CD14-positive monocyte (primary cell): ENCODE data around the gene CACNB1. TPM values are rescaled to one million over a fixed set of nuclear protein-coding genes. Genes with fewer than 3 reads are reported as not detected.

Source experiments
- DNase-seq, 3 donors: peaks; one replicate each; pipeline ENCODE4 v3.0.0-alpha.2; 2011 to 2022
- H2AFZ ChIP-seq: 2 replicates; pipeline ENCODE4 v1.6.0; 2012; ENCODE audit warnings: mild to moderate bottlenecking, low read depth, low read length, inconsistent platforms; ENCODE audit not compliant: insufficient read depth, poor library complexity, severe bottlenecking
- H3K27ac ChIP-seq, 2 donors: 1 replicate in 1 of 2; 2 replicates in 1 of 2; pipeline ENCODE4 v1.5.1; 2012 to 2013; ENCODE audit warnings: low read length in 2 of 2, control low read depth in 1 of 2, inconsistent platforms in 1 of 2, low read depth in 1 of 2, mild to moderate bottlenecking in 1 of 2
- H3K27me3 ChIP-seq, 2 donors: one replicate each; pipeline versions ENCODE4 v1.6.0 to v1.6.1; 2011 to 2013; ENCODE audit warnings: low read length in 2 of 2; ENCODE audit not compliant: control insufficient read depth in 2 of 2, insufficient read depth in 2 of 2
- H3K36me3 ChIP-seq, 2 donors: replicated peaks in 1 of 2; 1 replicate in 1 of 2; 2 replicates in 1 of 2; pipeline versions ENCODE4 v1.5.1 to v1.6.1; 2012 to 2013; ENCODE audit warnings: low read length in 2 of 2, control low read depth in 1 of 2, inconsistent platforms in 1 of 2, mild to moderate bottlenecking in 1 of 2; ENCODE audit not compliant: insufficient read depth in 2 of 2, control insufficient read depth in 1 of 2
- H3K4me1 ChIP-seq, 2 donors: 1 replicate in 1 of 2; 2 replicates in 1 of 2; pipeline versions ENCODE4 v1.5.1 to v1.6.1; 2012 to 2013; ENCODE audit warnings: low read length in 2 of 2, control low read depth in 1 of 2, inconsistent platforms in 1 of 2, mild to moderate bottlenecking in 1 of 2, moderate library complexity in 1 of 2; ENCODE audit not compliant: insufficient read depth in 2 of 2, control insufficient read depth in 1 of 2
- H3K4me2 ChIP-seq: replicated peaks from 2 replicates; pipeline ENCODE3; 2012; ENCODE audit warnings: low read length, moderate library complexity, mild to moderate bottlenecking; ENCODE audit not compliant: poor library complexity, severe bottlenecking; ENCODE audit errors: extremely low read depth
- H3K4me3 ChIP-seq, 3 experiments: fragments of 200-600 bp in 1 of 3; sonication (generic) in 1 of 3; replicated peaks in 1 of 3; 1 replicate in 2 of 3; 2 replicates in 1 of 3; pipeline ENCODE4 v1.5.1; 2011 to 2013; ENCODE audit warnings: low read length in 3 of 3, mild to moderate bottlenecking in 3 of 3, control low read depth in 2 of 3, low read depth in 2 of 3, inconsistent platforms in 1 of 3, moderate library complexity in 1 of 3
- H3K79me2 ChIP-seq: 2 replicates; pipeline ENCODE4 v1.6.0; 2012; ENCODE audit warnings: mild to moderate bottlenecking, control low read depth, inconsistent platforms, low read length, moderate library complexity; ENCODE audit not compliant: insufficient read depth
- H3K9ac ChIP-seq: 2 replicates; pipeline ENCODE4 v1.6.0; 2017; ENCODE audit warnings: low read length, mild to moderate bottlenecking; ENCODE audit not compliant: insufficient read depth, poor library complexity, severe bottlenecking
- H3K9me3 ChIP-seq, 2 donors: replicated peaks in 1 of 2; 1 replicate in 1 of 2; 2 replicates in 1 of 2; pipeline versions ENCODE4 v1.5.1 to v1.6.1; 2012 to 2013; ENCODE audit warnings: low read length in 2 of 2, control low read depth in 1 of 2; ENCODE audit not compliant: control insufficient read depth in 1 of 2, insufficient read depth in 1 of 2
- H4K20me1 ChIP-seq: 2 replicates; pipeline ENCODE4 v1.6.0; 2012; ENCODE audit warnings: mild to moderate bottlenecking, low read length, control low read depth, moderate library complexity; ENCODE audit not compliant: insufficient read depth
- H3K27ac Mint-ChIP-seq, 7 donors: one replicate each; pipeline ENCODE4 v1.8.0; 2020; ENCODE audit warnings: mild to moderate bottlenecking in 7 of 7, mixed read lengths in 7 of 7, moderate library complexity in 6 of 7, inconsistent platforms in 2 of 7
- H3K27me3 Mint-ChIP-seq, 3 donors: one replicate each; pipeline ENCODE4 v1.8.0; 2021 to 2022; ENCODE audit warnings: low read depth in 3 of 3, mild to moderate bottlenecking in 3 of 3, mixed read lengths in 3 of 3, moderate library complexity in 3 of 3, inconsistent platforms in 1 of 3
- H3K36me3 Mint-ChIP-seq, 2 donors: one replicate each; pipeline ENCODE4 v1.8.0; 2020; ENCODE audit warnings: mixed read lengths in 2 of 2, inconsistent platforms in 1 of 2, mild to moderate bottlenecking in 1 of 2
- H3K4me1 Mint-ChIP-seq: one replicate; pipeline ENCODE4 v1.8.0; 2020; ENCODE audit warnings: mild to moderate bottlenecking, mixed read lengths
- H3K4me3 Mint-ChIP-seq, 2 donors: one replicate each; pipeline ENCODE4 v1.8.0; 2020; ENCODE audit warnings: mild to moderate bottlenecking in 2 of 2, mixed read lengths in 2 of 2, moderate library complexity in 1 of 2
- H3K9me3 Mint-ChIP-seq, 7 donors: one replicate each; pipeline ENCODE4 v1.8.0; 2020 to 2022; ENCODE audit warnings: mixed read lengths in 7 of 7, mild to moderate bottlenecking in 6 of 7, moderate library complexity in 6 of 7, inconsistent platforms in 2 of 7
- WGBS: methylation state at CpG from one replicate; pipeline ENCODE4 v1.1.5; 2013; ENCODE audit warnings: missing lambda C conversion rate; ENCODE audit not compliant: insufficient coverage; 5-methylcytosine and 5-hydroxymethylcytosine counted together
- intact Hi-C, 2 donors: fragments of 100-400 bp; cut with micrococcal nuclease; formaldehyde crosslinking; loops; one replicate each; pipeline versions ENCODE4 v1.15.0 to v1.15.1; 2023
- polyA plus RNA-seq, 3 donors: library from polyadenylated mRNA; depleted of rRNA in 1 of 3; unstranded in 2 of 3; stranded (reverse) in 1 of 3; fragments of 300-500 nt in 2 of 3; fragments of >200 nt in 1 of 3; fragmentation: Illumina TruSeq in 2 of 3; gene quantifications; 1 replicate in 2 of 3; 2 replicates in 1 of 3; pipeline ENCODE4 v1.2.3, GENCODE V29; 2012 to 2021
- TF ChIP-seq, protein P1 (sequence below): fragments of 200-600 bp; IDR thresholded peaks from one replicate; pipeline ENCODE4 v1.8.0; 2022; ENCODE audit warnings: antibody characterized with exemption, mild to moderate bottlenecking

The CACNB1 gene
- polyA plus RNA-seq, 3 donors: 0.13 to 22.1 (median 0.31) TPM

DNA sequence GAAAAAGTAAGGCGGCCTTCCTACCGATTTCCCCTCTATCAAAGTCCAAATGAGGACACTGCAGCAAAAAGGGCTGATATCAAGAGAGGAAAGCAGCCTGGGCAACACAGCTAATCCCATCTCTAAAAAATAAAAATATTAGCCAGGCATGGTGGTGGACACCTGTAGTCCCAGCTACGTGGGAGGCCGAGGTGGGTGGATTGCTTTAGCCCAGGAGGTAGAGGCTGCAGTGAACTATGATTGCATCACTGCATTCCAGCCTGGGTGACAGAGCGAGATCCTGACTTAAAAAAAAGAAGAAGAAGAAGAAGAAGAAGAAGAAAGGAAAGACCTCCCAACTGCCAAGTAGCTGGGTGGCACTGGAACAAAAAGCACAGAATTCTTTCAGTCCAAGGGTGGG is 14.4 kb downstream of the CACNB1 start:
- Mint-ChIP-seq H3K27ac (peak overlapping the region in 3 of 7 donors; percentile 2 to 42 (median 33)), H3K9me3 (peaks cover 0 to 6% (median 0%) of the 10 kb centered on the region in 7 donors), H3K36me3 (peaks cover 45 to 72% of the 10 kb centered on the region in 2 donors), H3K27me3 (peaks cover 0 to 4% (median 2%) of the 10 kb centered on the region in 3 donors), H3K4me3 (no peak overlapping the region), H3K4me1 (peaks cover 12% of the 10 kb centered on the region)
- peaks cover 53 to 59% of the 10 kb centered on the region in 2 donors for H3K36me3 ChIP-seq
- H3K9me3 ChIP-seq: no peaks in the 10 kb centered on the region
- no peak overlapping the region for H3K4me3 ChIP-seq
- TF ChIP-seq, protein P1, sequence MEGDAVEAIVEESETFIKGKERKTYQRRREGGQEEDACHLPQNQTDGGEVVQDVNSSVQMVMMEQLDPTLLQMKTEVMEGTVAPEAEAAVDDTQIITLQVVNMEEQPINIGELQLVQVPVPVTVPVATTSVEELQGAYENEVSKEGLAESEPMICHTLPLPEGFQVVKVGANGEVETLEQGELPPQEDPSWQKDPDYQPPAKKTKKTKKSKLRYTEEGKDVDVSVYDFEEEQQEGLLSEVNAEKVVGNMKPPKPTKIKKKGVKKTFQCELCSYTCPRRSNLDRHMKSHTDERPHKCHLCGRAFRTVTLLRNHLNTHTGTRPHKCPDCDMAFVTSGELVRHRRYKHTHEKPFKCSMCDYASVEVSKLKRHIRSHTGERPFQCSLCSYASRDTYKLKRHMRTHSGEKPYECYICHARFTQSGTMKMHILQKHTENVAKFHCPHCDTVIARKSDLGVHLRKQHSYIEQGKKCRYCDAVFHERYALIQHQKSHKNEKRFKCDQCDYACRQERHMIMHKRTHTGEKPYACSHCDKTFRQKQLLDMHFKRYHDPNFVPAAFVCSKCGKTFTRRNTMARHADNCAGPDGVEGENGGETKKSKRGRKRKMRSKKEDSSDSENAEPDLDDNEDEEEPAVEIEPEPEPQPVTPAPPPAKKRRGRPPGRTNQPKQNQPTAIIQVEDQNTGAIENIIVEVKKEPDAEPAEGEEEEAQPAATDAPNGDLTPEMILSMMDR: no peak
- no peaks in the 10 kb centered on the region for H3K79me2 ChIP-seq
- H3K27me3 ChIP-seq: no peaks in the 10 kb centered on the region
- H3K4me1 ChIP-seq: no peaks in the 10 kb centered on the region
- DNase-seq: no peak
- no peaks in the 10 kb centered on the region for H4K20me1 ChIP-seq
- WGBS: no CpG with 5 or more reads among the region's 5 CpGs
- H3K27ac ChIP-seq: no peak overlapping the region
- no peak overlapping the region for H2AFZ ChIP-seq
- no peak overlapping the region for H3K4me2 ChIP-seq
- no peak overlapping the region for H3K9ac ChIP-seq
- intact Hi-C loops: no loop called here

DNA sequence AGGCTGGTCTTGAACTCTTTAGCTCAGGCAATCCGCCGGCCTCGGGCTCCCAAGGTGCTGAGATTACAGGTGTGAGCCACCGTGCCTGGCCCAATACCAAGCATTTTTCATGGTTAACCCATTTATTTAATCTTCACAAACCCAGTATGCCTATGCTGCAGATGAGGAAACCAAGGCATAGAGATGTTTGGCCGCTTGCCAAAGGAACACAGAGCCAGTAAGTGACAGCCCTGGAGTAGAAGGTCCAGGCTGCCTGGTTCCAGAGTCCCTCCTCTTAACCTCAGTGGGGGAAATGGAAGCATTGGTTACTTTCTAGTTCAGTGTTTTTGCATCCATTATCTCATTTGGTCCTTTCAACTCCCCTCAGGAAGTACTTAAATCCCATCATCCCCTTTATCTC is 16.2 kb downstream of the CACNB1 start:
- peaks cover 16% of the 10 kb centered on the region for H3K4me1 Mint-ChIP-seq
- H3K4me1 ChIP-seq: peaks cover 0 to under 1% of the 10 kb centered on the region in 2 donors
- peaks cover 46 to 58% of the 10 kb centered on the region in 2 donors for H3K36me3 ChIP-seq
- H3K9me3 ChIP-seq: no peaks in the 10 kb centered on the region
- TF ChIP-seq, protein P1: no peak
- H3K4me3 ChIP-seq: no peak overlapping the region
- H3K36me3 Mint-ChIP-seq: peaks cover 53 to 72% of the 10 kb centered on the region in 2 donors
- no peak for DNase-seq
- 100% methylated on average over 2 of the region's 5 CpGs for WGBS
- no peak overlapping the region for H2AFZ ChIP-seq
- H3K79me2 ChIP-seq: no peaks in the 10 kb centered on the region
- H4K20me1 ChIP-seq: no peaks in the 10 kb centered on the region
- H3K9me3 Mint-ChIP-seq: peaks cover 0 to 10% (median 3%) of the 10 kb centered on the region in 7 donors
- H3K27me3 Mint-ChIP-seq: peaks cover 3 to 6% (median 3%) of the 10 kb centered on the region in 3 donors
- H3K27ac Mint-ChIP-seq: no peak overlapping the region
- H3K4me3 Mint-ChIP-seq: no peak overlapping the region
- intact Hi-C loops: no loop called here
- H3K4me2 ChIP-seq: no peak overlapping the region
- H3K27me3 ChIP-seq: no peaks in the 10 kb centered on the region
- H3K9ac ChIP-seq: no peak overlapping the region
- H3K27ac ChIP-seq: no peak overlapping the region
